Measurements from ENCODE around the gene CNTN3.

The CNTN3 gene

DNA sequence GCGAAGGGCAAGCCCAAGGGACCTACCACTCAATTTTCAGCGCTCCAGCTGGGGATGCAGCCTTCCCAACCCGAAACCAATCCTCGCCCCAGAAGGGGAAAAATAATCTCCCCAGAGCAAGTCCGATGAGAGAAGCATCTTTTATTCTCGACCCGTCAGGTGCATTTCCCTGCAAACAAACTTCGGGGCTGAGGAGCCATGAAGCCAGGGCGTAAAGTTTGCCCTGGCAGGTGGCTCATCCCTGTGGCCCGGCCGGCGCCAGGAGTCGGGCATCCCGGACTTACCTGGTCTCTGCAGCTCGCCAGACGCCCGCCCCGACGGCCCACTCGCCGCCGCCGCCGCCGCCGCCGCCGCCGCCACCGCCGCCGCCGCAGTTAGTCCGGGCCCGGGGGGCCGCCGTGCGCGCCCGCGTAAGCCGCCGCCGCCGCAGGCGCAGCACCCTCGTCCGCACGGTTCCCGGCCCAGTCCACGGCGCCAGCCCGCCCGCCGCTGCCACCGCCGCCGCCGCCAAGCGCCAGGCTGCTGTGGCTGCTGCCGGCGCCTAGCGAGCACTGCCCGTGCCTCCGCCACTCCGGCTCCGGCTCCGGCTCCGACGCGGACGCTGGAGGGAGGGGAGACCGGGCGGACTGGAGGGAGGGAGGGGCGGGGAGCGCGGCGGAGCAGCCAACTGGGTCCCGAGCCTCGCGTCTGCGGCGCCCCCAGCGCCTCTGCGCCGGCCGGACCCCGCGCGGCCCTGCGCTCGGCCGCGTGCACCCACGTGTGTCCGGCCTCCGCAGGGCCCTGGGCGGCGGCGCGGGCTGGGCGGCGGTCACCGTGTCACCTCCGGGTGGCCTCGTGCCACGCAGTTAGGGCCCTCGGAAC lies at the start of gene CNTN3:
Gene CNTN3, minus strand, starts transcription at position 553 of the 861 bp plus-strand sequence. CDS start 93,547 bp downstream, outside the sequence.
- no peak for DNase-seq

DNA sequence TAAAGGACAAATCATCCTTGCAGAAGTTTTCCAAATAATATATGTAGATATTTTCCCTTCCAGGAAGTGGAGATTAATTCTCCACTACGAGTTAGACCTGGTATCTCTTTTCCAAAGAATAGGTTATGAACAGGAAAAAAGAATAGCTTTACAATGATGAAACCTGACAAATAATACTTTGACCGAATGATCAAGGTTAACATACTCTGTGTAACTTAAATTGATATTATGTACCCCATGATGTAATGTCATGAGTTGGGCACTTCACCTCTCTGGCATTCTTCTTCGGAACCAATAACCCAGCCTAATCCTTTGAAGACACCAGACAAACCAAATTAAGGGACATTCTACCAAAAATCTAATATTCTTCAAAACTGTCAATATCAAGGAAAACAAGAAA lies 48.7 kb upstream of the CNTN3 start:
- DNase-seq, result no peak

DNA sequence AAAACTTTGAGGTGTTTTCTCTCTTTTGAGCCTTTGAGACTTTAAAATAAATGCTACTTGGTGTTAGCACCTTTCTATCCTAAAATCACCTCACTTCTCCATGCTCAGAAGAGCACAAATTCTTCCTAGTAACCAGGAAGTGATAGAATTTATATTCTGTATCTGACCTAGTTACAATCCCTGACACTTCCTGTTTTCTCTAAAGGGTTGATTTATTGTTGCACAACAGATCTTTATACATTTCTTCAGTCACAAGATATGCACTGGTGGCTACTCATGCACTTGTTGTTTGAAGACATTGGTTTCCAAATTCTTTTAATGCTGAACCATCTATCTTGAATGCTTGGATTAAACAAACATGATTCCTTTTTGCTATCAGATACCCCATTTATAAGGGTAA lies 47.2 kb upstream of the CNTN3 start:
- DNase-seq, result no peak

DNA sequence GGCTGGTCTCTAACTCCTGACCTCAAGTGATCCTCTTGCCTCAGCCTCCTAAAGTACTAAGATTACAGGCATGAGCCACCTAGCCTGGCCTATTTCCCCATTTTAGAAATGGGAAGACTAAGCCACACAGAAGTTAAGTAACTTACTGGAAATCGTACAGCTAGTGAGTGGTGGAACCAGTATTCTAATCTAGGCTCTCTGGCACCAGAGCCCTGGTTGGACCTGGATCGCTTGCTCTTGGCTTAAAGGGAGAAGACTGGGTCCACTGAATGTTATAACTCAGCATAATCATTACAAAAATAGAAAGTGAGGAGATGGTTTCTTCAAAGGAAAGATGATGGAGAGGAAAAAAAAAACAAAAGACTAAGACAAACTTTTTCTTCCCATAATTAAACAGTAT lies 37.4 kb upstream of the CNTN3 start:
- no peak for DNase-seq

DNA sequence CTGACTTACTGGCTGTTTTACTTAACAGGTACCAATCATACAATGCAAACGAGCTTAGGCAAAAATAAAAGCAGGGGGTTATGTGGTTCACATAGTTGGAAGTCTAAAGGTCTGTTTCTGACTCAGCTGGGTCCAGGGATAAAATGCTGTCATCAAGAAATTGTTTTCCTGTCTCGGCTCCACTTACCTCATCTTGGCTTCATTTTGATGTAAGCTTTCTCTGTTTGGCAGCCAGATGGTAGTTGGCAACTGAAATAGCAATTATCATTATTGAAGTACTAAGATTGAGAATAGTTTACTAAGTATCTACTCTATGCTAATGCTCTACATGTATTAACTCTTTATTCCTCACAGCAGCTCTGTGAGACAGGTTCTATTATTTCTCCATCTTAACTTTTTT lies 36.8 kb upstream of the CNTN3 start:
- DNase-seq, result no peak

DNA sequence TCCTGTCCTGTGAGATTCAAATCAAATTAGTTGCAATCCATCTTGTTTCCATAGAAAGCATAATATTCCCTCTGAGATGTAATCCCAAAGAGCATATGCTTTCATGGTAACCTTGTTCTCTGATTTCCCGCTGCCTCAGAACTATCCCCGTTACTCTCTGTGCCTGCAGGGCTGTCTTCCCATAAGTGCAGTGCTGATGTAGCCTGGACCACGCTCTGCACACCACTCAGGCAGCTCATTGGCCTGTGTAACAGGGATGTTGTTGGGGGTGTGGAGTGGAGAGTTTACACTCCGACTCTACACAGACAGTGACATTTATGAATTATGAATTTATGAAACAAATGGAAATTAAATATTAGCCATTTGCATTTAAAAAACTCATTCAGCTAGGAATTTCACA lies 33.6 kb upstream of the CNTN3 start:
- no peak for DNase-seq

DNA sequence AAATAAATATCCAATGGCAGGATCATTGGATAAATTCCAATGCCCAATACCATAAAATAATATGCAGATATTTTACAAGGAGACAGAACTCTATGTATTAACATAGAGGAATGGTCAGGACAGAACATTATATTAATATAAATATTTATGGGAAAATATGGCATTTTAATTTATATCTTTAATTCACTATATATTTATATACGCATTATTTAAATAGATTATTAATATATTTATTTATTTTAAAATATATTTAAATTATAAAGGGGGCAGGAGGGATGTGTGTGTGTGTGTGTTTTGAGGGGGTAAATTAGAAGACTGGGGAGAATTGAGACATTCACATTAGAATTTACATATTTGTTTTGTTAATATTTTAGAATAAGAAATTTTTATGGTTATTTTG lies 31.6 kb upstream of the CNTN3 start:
- no peak for DNase-seq

DNA sequence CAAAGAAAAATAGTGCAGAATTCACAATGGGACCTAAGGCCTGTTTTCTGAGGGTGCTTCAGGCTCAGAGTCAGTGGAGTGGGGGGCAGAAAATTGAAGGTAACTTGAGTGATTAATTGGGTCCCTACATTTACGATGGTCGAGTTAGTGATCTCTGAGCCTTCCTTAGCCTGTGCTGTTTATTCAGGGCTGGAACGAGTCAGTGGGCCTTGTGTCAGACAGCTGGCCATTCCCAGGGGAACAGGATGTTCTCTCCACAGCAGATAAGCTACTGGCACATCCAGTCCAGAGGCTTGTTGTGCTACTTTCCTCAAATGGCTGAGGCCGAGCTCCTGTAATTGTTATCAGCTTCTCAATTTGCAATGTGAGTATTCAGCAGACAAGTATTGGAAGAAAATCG lies 29.2 kb upstream of the CNTN3 start:
- DNase-seq, result no peak

DNA sequence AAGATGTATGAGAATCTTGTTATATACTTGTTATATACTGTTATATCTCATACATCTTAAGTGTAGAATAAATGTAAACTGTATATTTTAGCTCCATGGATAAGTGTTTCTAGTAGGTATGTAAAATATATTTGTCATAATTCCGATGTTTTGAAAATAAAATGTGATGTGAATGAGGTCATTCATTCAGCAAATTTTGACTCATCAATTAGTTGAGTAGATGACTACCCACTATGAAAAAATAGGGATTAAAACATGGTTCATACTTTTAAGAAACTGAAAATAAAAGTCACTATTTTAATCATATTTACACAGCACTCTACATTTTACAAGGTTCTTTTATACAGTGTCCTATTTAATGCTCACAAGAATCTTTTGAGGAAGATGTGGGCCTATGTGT lies 28.4 kb upstream of the CNTN3 start:
- DNase-seq, result no peak

DNA sequence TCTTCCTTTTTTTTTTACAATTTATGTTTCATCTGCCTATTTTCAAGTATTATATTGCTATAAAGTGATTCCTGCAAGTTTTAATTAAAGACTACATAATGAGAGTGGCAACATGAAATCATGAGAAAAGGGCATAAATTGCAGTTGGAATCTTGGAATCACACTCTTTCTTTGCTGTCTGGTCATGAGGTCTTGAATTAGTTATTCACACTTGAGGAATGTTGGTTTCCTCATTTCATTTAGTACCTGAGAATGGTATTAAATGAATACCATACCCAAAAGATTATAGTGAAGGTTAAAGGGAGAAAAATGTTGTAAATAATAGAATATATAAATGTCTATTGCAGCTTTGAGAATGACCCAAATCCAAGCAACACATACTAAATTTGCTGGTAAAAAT lies 25.8 kb upstream of the CNTN3 start:
- DNase-seq, result no peak

DNA sequence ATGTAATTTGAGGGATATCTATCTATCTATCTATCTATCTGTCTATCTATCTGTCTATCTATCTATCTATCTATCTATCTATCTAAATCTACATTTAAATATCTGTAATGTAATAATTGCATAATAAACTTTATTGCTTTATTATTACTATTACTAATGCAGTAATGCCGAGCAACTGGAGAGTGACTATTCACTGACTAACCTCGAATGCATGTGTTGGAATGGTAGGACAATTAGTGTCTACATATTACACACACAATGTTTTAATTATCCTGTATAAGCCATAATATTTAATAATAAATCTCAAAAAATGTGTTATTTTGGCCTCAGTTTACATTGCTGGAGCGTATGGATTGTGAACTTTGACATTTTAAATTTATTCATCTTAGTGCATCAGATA lies 25.2 kb upstream of the CNTN3 start:
- no peak for DNase-seq

DNA sequence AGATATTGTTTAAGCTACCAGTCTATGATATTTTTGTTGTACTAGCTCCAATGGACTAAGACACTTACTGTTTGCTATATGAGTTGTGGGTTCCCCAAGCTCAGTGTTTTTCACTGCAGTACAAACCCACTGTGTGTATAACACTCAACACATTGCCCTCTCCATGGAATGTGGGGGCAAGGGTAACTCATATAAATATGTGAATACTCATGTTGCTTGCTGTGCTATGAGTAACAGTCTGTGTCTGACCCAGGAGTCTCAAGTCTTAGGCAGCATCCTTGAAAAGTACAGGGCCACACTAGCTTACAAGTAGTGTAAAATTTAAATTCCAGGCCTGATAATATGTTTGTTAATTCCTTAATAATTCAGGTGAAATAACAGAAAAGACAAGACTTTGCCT lies 22.5 kb upstream of the CNTN3 start:
- no peak for DNase-seq

DNA sequence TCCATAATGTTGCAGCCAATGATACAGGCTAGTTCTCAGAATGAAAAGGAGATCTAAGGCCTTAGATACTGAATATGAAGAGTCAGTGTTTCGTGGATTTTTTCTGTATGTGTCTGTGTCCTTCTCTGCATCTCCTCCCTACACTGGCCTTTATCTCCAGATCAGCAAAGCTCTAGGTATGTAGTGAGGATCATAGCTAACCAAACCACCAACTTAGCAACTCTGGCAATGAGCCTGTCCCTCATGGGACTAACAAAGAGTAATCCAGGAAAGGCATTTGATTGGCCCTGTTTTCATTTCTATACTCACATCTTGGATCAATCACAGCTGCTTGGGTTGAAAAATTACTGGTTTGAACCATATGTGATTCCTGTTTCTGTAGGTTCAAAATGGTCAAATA lies 18.6 kb upstream of the CNTN3 start:
- DNase-seq, result no peak

DNA sequence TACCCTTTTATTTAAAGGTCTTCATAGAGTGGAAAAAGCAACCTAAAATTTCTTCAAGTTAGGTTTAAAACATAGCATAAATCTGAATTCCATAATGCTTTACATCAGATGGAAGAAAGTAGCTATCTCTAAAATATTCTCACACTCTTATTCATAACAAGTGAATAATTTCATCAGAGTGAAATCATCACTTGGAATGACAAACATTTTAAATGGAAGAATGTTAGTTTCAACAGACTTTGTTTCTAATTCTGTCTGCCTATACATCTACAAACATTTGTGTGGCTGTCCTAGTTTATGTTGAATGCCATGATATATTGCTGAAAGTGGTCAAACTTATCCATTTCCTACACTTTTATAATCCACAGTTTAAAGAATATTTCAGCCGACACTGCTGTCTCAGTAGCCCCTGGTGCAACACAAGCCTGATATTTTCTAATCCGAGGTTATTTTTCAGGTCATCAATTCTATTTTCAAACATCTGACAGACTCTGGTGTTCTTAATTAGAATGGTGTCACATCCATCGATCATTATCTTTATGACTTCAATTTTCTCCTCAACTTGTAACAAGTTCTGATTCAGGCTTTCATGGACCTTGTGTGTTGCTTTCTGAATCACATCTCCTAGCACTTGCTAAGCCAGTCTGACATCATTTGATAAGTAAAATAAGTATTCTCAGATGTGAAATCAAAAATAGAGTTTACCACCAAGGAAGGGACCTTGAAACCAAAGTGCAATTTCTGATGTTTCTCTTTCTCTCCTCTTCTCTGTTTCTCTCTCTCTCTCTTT lies 17.1 kb upstream of the CNTN3 start:
- no peak for DNase-seq

DNA sequence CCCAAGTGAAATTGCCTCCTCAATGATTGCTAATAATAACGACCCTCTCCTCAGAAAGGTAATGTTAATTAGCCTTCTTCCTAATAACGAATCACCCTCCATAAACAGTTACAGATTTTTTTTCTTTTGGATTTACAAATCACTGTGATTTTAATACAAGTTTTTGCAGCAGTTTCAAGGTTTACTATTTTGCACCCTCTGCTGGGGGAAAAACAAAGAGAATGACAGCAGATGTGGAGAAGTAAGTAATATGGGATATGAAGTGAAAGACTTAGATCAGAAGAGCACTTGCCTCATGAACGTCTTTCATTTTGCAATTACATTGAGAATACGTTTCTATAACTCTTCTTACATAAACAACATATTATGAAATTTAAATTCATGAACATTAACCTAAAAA lies 16.1 kb upstream of the CNTN3 start:
- no peak for DNase-seq

DNA sequence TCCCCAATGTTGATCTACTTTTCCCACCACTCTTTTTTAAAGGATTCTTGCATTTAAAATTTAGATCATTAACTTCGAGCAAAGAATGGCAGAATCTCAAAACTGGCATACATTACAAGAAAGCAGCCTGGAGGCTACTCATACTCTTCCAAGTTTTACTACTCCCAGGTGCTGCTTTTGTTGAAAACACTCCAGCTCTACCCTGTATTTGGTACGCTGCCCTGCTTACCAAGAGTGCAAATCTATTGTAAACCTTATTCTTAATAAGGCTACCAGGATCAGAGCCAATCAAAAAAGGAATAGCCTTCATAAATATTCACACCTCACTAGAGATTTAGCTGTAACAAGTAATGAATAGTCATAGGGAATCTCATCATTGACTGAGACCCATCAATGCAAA lies 11.6 kb upstream of the CNTN3 start:
- DNase-seq, result no peak

DNA sequence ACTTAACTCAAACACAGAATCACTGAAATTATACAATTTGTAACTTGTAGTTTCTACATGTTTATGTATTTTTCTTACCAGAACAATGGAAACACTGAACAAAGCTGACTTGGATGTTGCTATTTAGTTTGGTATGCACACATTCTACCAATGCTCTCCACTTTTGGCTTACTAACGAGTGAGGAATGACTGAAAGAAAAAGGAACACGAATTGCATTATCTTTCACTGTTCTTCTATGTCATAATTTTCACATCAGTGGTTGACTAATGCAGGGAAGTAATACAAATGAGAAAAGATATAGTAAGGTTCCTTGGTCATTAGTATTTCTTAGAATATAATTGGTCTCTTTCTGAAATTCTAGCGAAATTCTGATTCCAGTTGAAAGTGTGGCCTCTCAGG lies 9.8 kb upstream of the CNTN3 start:
- DNase-seq, result no peak

DNA sequence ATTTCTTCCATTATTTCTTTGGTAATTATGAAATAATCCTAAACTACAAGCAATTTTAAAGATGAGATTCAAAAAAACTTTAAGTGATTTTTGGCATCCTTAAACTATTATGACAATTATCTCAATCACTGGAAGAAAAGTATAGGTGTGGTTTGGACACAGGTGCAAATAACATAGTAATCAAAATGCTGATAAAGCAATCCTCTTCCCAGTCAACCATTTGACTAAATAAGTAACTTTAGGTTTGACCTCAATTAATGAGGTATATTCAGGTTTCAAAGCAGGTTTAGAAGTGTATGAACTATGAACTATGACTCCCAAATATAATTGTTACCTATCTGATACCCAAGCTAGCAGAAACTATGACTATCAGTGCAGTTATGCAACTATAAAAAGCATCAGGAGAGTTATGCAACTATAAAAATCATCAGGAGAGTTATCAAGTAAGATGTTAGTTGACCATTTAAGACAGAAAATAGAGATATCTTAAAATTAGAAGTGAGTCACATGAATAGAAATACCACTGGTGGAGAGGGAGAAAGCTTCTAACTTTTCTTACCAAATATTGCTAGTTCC lies 8.9 kb upstream of the CNTN3 start:
- no peak for DNase-seq

DNA sequence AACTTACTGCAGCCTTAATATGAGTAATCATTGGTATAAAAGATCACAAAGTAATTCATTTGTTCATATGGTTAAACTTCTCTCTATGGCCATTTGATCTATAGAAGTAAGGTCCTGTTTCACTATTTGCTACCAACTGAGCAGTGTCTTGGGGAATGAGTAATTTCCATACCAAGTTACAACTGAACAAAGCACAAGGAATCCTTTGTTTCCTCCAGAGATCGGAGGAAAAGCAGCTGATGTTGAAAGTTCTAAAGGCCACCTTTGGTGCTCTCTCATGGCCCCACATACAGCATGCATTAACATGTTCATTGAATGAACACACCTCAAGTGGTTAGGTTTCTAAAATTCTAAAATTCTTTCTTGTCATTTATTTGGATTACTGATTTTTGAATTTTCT lies 7.1 kb upstream of the CNTN3 start:
- no peak for DNase-seq

DNA sequence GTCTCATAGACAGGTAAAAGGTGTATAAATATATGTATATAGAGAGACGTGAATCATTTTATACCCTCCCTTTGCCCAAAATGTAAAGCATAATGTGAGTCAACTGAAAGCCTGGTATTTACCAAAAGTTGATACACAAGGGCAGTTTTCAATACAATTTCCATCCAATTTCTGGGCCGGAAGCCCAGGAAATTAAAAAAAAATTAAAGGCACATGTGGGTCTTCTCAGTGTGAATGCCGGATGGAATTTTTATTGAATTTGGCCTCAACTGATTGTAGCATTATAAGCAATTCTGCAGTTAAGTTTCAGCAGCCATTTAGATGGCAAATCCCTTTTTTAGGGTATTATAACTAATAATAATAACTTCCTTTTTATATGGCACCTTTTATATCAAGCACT lies 3.3 kb upstream of the CNTN3 start:
- DNase-seq, result no peak

DNA sequence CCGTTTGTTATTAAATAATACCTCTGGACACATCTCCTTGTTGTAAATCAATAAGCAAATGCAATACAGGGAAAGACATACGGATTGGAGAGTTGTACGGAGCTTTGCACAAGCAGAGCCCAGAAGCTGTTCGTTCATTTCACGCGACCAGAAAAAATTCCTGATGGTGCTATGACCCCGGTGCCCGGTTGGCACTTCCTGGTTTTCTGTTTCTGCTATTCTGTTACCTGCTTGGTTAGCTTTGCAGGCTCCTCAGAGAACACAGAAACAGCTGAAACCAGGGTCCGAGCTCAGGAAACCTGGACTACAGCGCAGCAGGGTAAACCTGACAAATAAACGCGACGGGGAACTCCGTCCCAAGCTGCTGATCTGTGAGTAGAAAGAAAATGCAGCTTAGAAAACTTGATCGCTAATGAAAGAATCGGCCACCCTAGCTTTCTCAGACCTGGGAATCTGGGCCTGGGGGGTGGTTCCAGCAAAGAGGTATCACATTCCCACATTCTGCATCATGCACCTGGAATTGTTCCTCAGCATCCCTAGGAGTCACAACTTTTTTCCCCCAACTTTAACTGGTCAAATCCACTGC lies 845 bp downstream of the CNTN3 start:
- no peak for DNase-seq

DNA sequence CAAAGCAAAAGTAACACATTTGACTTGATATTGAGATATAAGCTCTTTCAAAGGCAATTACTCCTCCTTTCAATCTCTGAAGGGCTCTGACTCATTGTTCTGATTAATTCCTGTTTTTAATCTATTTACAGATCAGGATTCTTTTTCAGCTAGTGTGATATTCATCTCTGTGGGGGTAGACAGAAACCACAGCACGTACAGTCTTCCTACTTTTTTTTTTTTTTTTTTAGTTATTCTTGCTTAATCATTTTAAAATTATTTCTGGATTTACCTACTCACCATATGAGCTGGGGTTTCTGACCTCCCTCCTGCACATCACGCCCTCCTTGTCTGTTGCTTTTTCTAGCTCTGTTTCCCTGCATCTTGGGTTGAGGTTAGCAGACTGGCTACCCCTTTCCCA lies 1.4 kb downstream of the CNTN3 start:
- no peak for DNase-seq

DNA sequence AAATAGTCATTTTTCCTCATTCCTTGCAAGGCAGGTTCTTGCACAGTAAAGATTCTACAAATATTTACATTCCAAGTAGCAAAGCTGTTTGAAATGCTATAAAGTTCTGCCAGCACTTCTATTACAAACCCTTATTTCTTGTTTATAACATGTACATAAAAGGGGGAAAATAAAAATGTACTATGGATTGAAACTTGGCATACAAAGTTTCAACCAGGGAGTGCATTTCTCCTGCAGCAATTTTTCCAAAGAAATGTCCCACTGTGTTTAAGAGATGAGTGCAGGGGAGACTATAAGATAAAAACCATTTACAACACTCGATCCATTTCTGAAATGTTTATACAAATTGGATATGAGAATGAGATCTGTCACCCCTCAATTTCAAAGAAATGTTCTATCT lies 3.3 kb downstream of the CNTN3 start:
- DNase-seq, result no peak

DNA sequence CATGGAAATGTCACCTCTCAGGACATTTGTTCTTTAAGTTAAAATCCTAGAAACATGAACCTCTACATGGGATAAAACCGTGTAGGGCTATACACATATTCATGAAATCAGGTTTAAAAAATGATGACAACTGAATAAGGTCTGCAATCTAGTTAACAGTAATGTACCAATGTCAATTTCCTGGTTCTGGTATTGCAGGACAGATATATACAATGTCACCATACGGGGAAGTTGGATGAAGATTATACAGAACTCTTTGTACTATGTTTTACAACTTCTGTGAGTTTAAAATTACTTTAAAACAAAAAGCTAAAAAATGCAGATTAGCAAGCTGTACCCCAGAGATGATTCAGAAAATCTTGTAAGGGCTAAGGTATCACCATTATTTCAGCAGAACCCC lies 6.7 kb downstream of the CNTN3 start:
- DNase-seq, result no peak
